Measurements from ENCODE around the gene CCDC71.

- TF ChIP-seq, protein P1, sequence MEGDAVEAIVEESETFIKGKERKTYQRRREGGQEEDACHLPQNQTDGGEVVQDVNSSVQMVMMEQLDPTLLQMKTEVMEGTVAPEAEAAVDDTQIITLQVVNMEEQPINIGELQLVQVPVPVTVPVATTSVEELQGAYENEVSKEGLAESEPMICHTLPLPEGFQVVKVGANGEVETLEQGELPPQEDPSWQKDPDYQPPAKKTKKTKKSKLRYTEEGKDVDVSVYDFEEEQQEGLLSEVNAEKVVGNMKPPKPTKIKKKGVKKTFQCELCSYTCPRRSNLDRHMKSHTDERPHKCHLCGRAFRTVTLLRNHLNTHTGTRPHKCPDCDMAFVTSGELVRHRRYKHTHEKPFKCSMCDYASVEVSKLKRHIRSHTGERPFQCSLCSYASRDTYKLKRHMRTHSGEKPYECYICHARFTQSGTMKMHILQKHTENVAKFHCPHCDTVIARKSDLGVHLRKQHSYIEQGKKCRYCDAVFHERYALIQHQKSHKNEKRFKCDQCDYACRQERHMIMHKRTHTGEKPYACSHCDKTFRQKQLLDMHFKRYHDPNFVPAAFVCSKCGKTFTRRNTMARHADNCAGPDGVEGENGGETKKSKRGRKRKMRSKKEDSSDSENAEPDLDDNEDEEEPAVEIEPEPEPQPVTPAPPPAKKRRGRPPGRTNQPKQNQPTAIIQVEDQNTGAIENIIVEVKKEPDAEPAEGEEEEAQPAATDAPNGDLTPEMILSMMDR (IDR thresholded peaks at IDR 0.05) = no peak
- no peak for TF ChIP-seq POLR2AphosphoS5 (IDR thresholded peaks at IDR 0.05)
- TF ChIP-seq POLR2A (IDR thresholded peaks at IDR 0.05) = no peak
Observed at GRCh38 chr3:49161197-49161596, 4.9 kb downstream of the CCDC71 start.

Data from prostate gland (tissue), 2 donors.